HEK293 (cell line): ENCODE measurements around the gene SLPI.
A peak's percentile ranks its signal among the peaks of the same experiment; 100 is the strongest.

Experiments
- CTCF ChIA-PET: fragments of 350-600 bp; formaldehyde crosslinking; extraction: SDS; loops from one replicate; lab custom pipeline; 2021; ENCODE audit warnings: antibody characterized with exemption; lab: Yijun Ruan, JAX
- POLR2A ChIA-PET: fragments of 300-600 bp; formaldehyde crosslinking; extraction: SDS; loops from one replicate; lab custom pipeline; 2020; ENCODE audit warnings: antibody characterized with exemption, inconsistent platforms; lab: Yijun Ruan, JAX
- H3K27ac ChIP-seq: fragments of 200-500 bp; sonication (Bioruptor generic); 2 replicates; pipeline ENCODE4 v1.5.1; 2014; ENCODE audit warnings: low read depth, low read length, control low read depth, inconsistent platforms; ENCODE audit errors: extremely low read depth
- H3K36me3 ChIP-seq, 2 experiments: fragments of 200-500 bp in 1 of 2; sonication (Bioruptor generic) in 1 of 2; 1 replicate in 1 of 2; 2 replicates in 1 of 2; pipeline ENCODE4 v1.5.1; 2014 to 2017; ENCODE audit warnings: inconsistent platforms in 2 of 2, low read length in 2 of 2; ENCODE audit not compliant: control insufficient read depth in 2 of 2, insufficient read depth in 1 of 2
- H3K4me1 ChIP-seq: fragments of 200-500 bp; sonication (Bioruptor generic); 2 replicates; pipeline ENCODE4 v1.5.1; 2014; ENCODE audit warnings: mild to moderate bottlenecking, low read length, inconsistent platforms; ENCODE audit not compliant: control insufficient read depth, insufficient read depth
- H3K4me3 ChIP-seq: 2 replicates; pipeline ENCODE4 v1.5.1; 2011; ENCODE audit warnings: low read depth, mild to moderate bottlenecking, control low read depth, low read length, moderate library complexity
- H3K9me3 ChIP-seq: fragments of 200-500 bp; sonication (Bioruptor generic); 2 replicates; pipeline ENCODE4 v1.5.1; 2014; ENCODE audit warnings: low read depth, low read length, inconsistent platforms; ENCODE audit not compliant: control insufficient read depth, insufficient read depth
- GLIS2 ChIP-seq: fragments of 450-650 bp; formaldehyde crosslinking; IDR thresholded peaks from 2 replicates; pipeline ENCODE4 v1.5.1; 2016; ENCODE audit warnings: missing biosample characterization, missing genetic modification characterization
- INSM2 ChIP-seq: fragments of 450-650 bp; formaldehyde crosslinking; IDR thresholded peaks from 2 replicates; pipeline ENCODE4 v1.5.1; 2016; ENCODE audit warnings: missing biosample characterization, missing genetic modification characterization
- KLF1 ChIP-seq: fragments of 450-650 bp; formaldehyde crosslinking; IDR thresholded peaks from 2 replicates; pipeline ENCODE4 v1.5.1; 2016; ENCODE audit warnings: missing biosample characterization, missing genetic modification characterization
- KLF8 ChIP-seq: fragments of 450-650 bp; formaldehyde crosslinking; IDR thresholded peaks from 2 replicates; pipeline ENCODE4 v1.5.1; 2016; ENCODE audit warnings: missing biosample characterization, missing genetic modification characterization
- PRDM1 ChIP-seq: fragments of 450-650 bp; formaldehyde crosslinking; IDR thresholded peaks from 2 replicates; pipeline ENCODE4; 2016; ENCODE audit warnings: missing biosample characterization, missing genetic modification characterization
- SCRT2 ChIP-seq: fragments of 450-650 bp; formaldehyde crosslinking; IDR thresholded peaks from 2 replicates; pipeline ENCODE4 v1.5.1; 2016; ENCODE audit warnings: missing biosample characterization, missing genetic modification characterization
- ZBTB26 ChIP-seq: fragments of 450-650 bp; formaldehyde crosslinking; optimal IDR thresholded peaks from 2 replicates; pipeline ENCODE3; 2016; ENCODE audit warnings: missing biosample characterization, mild to moderate bottlenecking, missing genetic modification characterization
- ZNF114 ChIP-seq: fragments of 450-650 bp; formaldehyde crosslinking; IDR thresholded peaks from 2 replicates; pipeline ENCODE4 v1.5.0; 2017; ENCODE audit warnings: missing biosample characterization, missing genetic modification characterization
- ZNF132 ChIP-seq: fragments of 450-650 bp; formaldehyde crosslinking; IDR thresholded peaks from 2 replicates; pipeline ENCODE4 v1.5.1; 2017; ENCODE audit warnings: missing biosample characterization, missing genetic modification characterization, borderline replicate concordance
- ZNF133 ChIP-seq: fragments of 450-650 bp; formaldehyde crosslinking; IDR thresholded peaks from 2 replicates; pipeline ENCODE4 v1.5.1; 2016; ENCODE audit warnings: missing biosample characterization, missing genetic modification characterization
- ZNF274 ChIP-seq, 2 experiments: fragments of 200-500 bp in 1 of 2; fragments of 450-650 bp in 1 of 2; sonication (Bioruptor generic) in 1 of 2; formaldehyde crosslinking in 1 of 2; IDR thresholded peaks; 2 replicates each; pipeline versions ENCODE4 v1.5.1 to v1.6.1; 2014 to 2016; ENCODE audit warnings: borderline replicate concordance in 1 of 2, inconsistent platforms in 1 of 2, low read length in 1 of 2, missing biosample characterization in 1 of 2, missing genetic modification characterization in 1 of 2
- ZNF398 ChIP-seq: fragments of 450-650 bp; formaldehyde crosslinking; IDR thresholded peaks from 2 replicates; pipeline ENCODE4 v1.5.1; 2017; ENCODE audit warnings: missing biosample characterization, missing genetic modification characterization
- ZNF544 ChIP-seq: fragments of 450-650 bp; formaldehyde crosslinking; IDR thresholded peaks from 2 replicates; pipeline ENCODE4 v1.5.0; 2017; ENCODE audit warnings: missing biosample characterization, missing genetic modification characterization
- ZNF670 ChIP-seq: fragments of 450-650 bp; formaldehyde crosslinking; IDR thresholded peaks from 2 replicates; pipeline ENCODE4 v1.5.1; 2016; ENCODE audit warnings: missing biosample characterization, missing genetic modification characterization, low read depth
- ZNF785 ChIP-seq: fragments of 450-650 bp; formaldehyde crosslinking; IDR thresholded peaks from 2 replicates; pipeline ENCODE4 v1.5.1; 2016; ENCODE audit warnings: missing biosample characterization, missing genetic modification characterization
- ZNF791 ChIP-seq: fragments of 450-650 bp; formaldehyde crosslinking; IDR thresholded peaks from 2 replicates; pipeline ENCODE4 v1.5.1; 2016; ENCODE audit warnings: missing biosample characterization, missing genetic modification characterization
- ZSCAN4 ChIP-seq: fragments of 450-650 bp; formaldehyde crosslinking; IDR thresholded peaks from 2 replicates; pipeline ENCODE4 v1.5.1; 2017; ENCODE audit warnings: missing biosample characterization, missing genetic modification characterization

SLPI gene

GRCh38 chr20:45283551-45284057, 29.2 kb upstream of the SLPI start:
- no peaks in the 10 kb centered on the region for H3K36me3 ChIP-seq
- H3K9me3 ChIP-seq, result no peaks in the 10 kb centered on the region
- no peak overlapping the region for H3K27ac ChIP-seq
- H3K4me1 ChIP-seq, result no peaks in the 10 kb centered on the region
- CTCF ChIA-PET, result interaction anchor here (0.6 to 1.9 kb wide), 5 partner anchors 10 to 187 kb away, joined by 3 to 13 read pairs (median 3); no protein-coding TSS in a partner anchor
- no peak overlapping the region for H3K4me3 ChIP-seq
- no peak for TF ChIP-seq KLF8 (tag by site-specific recombination)
- peak; percentile 67 for TF ChIP-seq KLF1 (tag by site-specific recombination)
- POLR2A ChIA-PET, result interaction anchor here (0.6 kb wide), 1 partner anchor 36 kb away, joined by 4 read pairs; no protein-coding TSS in a partner anchor

- POLR2A ChIA-PET, result interaction anchor here (0.6 kb wide), 1 partner anchor 37 kb away, joined by 4 read pairs; no protein-coding TSS in a partner anchor
- Histone ChIP-seq H3K9me3 (no peaks in the 10 kb centered on the region), H3K36me3 (no peaks in the 10 kb centered on the region)
- CTCF ChIA-PET, result interaction anchor here (0.6 to 2.8 kb wide), 4 partner anchors 8 to 144 kb away, joined by 3 to 14 read pairs (median 11); no protein-coding TSS in a partner anchor
- no peak for TF ChIP-seq ZNF274 (IDR thresholded peaks at IDR 0.05; ENCODE audit: low read length)
- peak; percentile 52; the same call in 1 of the 2 replicates for TF ChIP-seq ZNF274 (tag by site-specific recombination; IDR thresholded peaks at IDR 0.05; ENCODE audit: borderline replicate concordance)
- TF ChIP-seq PRDM1 (tag by site-specific recombination), result peak; percentile 54
- peak; percentile 64; the same call in 1 of the 2 replicates for TF ChIP-seq ZNF791 (tag by site-specific recombination)
- peak; percentile 27; the same call in 1 of the 2 replicates for TF ChIP-seq ZNF398
- peak; percentile 72; the same call in 1 of the 2 replicates for TF ChIP-seq ZNF785
- TF ChIP-seq ZNF544 (tag by site-specific recombination), result peak; percentile 44; the same call in 1 of the 2 replicates
- TF ChIP-seq ZNF132 (tag by site-specific recombination), result no peak
- TF ChIP-seq GLIS2, result 0 out of 2 replicates have a peak, but pooled peaks have one; percentile 24
- TF ChIP-seq INSM2, result 0 out of 2 replicates have a peak, but pooled peaks have one; percentile 12
- peak; percentile 16 for TF ChIP-seq ZBTB26 (tag by site-specific recombination)
- TF ChIP-seq ZSCAN4 (tag by site-specific recombination), result peak; percentile 87
- TF ChIP-seq ZNF670 (tag by site-specific recombination), result no peak
- peak; percentile 20; the same call in 1 of the 2 replicates for TF ChIP-seq ZNF133
- 0 out of 2 replicates have a peak, but pooled peaks have one; percentile 17 for TF ChIP-seq ZNF114 (tag by site-specific recombination)
- TF ChIP-seq SCRT2 (tag by site-specific recombination), result no peak
- TF ChIP-seq, all 188 proteins: peak for 12
- Histone ChIP-seq H3K4me1 (no peaks in the 10 kb centered on the region), H3K27ac (no peak overlapping the region), H3K4me3 (no peak overlapping the region)
Observed at GRCh38 chr20:45282700-45283550, 28.6 kb upstream of the SLPI start.
